Effector memory CD8-positive, alpha-beta T cell (primary cell): ENCODE data around the gene RASL11A.

ENCODE experiments used
- ATAC-seq: fragments of 150-1000 bp; cut with Tn5 transposase; replicated peaks from 2 replicates; pipeline ENCODE4 v1.10.0; 2021; ENCODE audit warnings: mild to moderate bottlenecking, moderate library complexity
- DNase-seq, 3 experiments: peaks; one replicate each; pipeline ENCODE4 v3.0.0; 2021
- H3K27ac Mint-ChIP-seq, 2 donors: one replicate each; pipeline ENCODE4 v1.8.0; 2022; ENCODE audit warnings: mild to moderate bottlenecking in 2 of 2, mixed read lengths in 2 of 2, moderate library complexity in 2 of 2
- H3K27me3 Mint-ChIP-seq, 2 donors: one replicate each; pipeline ENCODE4 v1.8.0; 2022; ENCODE audit warnings: mixed read lengths in 2 of 2
- H3K36me3 Mint-ChIP-seq: one replicate; pipeline ENCODE4 v1.8.0; 2022; ENCODE audit warnings: mild to moderate bottlenecking, moderate library complexity, mixed read lengths; ENCODE audit not compliant: insufficient read depth
- H3K4me1 Mint-ChIP-seq, 2 donors: one replicate each; pipeline ENCODE4 v1.8.0; 2022; ENCODE audit warnings: low read depth in 2 of 2, mixed read lengths in 2 of 2
- H3K4me3 Mint-ChIP-seq, 2 donors: one replicate each; pipeline ENCODE4 v1.8.0; 2022; ENCODE audit warnings: mild to moderate bottlenecking in 2 of 2, mixed read lengths in 2 of 2, moderate library complexity in 2 of 2
- H3K9me3 Mint-ChIP-seq, 2 donors: one replicate each; pipeline ENCODE4 v1.8.0; 2022; ENCODE audit warnings: mixed read lengths in 2 of 2

RASL11A gene

DNA sequence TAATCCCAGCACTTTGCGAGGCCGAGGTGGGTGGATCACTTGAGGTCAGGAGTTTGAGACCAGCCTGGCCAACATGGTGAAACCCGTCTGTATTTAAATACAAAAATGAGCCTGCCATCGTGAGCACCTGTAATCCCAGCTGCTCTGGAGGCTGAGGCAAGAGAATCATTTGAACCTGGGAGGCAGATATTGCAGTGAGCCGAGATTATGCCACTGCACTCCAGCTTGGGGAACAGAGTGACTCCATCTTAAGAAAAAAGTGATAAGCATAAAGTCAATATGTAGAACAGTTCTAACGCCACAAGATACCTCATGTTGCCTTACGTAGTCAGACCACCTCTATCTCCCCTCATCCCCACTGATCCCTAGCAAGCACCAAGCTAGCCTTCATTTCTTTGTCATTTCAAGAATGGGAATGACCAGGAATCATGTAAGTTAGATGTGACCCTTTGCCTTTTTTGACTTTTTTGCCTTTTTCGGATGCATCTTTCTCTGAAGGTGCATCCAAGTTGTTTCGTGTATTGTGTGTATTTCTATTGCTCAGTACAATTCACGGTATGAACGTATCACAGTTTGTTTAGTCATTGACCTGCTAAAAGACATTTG, 12.9 kb upstream of the RASL11A start:
- no peak overlapping the region for H3K4me3 Mint-ChIP-seq
- H3K36me3 Mint-ChIP-seq: peaks cover 72% of the 10 kb centered on the region
- DNase-seq: no peak
- no peak for ATAC-seq
- no peaks in the 10 kb centered on the region for H3K9me3 Mint-ChIP-seq
- peak overlapping the region in 1 of 2 donors; percentile 72 for H3K27ac Mint-ChIP-seq
- H3K27me3 Mint-ChIP-seq: no peaks in the 10 kb centered on the region
- H3K4me1 Mint-ChIP-seq: peaks cover 33 to 44% of the 10 kb centered on the region in 2 donors

DNA sequence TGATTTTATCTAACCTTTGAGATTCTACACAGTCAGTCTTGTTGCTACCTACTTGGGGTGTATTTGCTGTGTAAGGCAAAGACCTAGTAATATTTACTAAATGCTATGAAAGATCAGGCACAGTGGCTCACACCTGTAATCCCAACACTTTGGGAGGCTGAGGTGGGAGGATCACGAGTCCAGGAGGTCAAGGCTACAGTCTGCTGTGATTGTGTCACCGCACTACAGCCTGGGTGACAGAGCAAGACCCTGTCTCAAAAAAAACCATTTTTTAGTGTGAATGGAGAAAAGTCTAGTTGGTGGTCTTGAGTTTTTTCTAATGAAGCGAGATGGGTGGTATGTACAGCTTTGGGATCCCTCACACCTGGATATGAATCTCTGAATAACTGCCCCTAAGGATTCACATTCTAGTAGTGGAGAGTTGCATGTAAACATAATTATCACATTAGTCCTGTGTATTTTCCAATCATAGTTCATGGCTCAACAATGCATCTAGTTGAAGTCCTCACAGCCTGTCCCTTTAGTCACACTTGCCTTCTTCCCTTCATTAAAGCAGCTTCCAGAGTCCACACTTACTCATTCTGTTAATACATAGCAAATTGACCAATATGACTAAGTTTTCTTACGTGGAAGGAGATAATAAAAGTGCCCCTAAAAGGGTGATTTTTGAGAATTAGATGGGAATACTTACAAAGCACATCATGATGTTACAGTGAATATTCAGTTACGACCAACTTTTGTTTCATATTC, 11.8 kb upstream of the RASL11A start:
- Mint-ChIP-seq H3K27me3 (no peaks in the 10 kb centered on the region), H3K4me1 (peaks cover 23 to 35% of the 10 kb centered on the region in 2 donors), H3K4me3 (no peak overlapping the region), H3K27ac (peak overlapping the region; percentile 72 to 91), H3K9me3 (no peaks in the 10 kb centered on the region), H3K36me3 (peaks cover 62% of the 10 kb centered on the region)
- ATAC-seq: no peak
- no peak for DNase-seq

DNA sequence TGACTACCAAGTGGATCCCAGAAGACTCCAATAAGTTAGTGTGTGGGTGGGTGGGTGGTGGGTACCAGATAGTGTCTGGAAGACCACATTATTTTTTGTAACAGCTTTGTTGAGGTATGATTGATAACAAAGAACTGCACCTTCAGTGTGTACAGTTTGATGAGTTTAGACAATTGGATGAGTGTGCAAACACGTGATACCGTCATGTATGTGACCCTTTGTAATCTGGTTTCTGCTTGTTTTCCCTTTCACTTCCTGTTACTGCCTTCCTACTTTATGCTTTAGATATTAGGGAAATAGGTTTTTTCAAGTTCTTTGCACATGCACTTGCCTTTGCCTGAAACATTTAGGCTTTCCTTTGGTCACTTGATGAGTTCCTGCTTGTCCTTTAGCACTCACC, 10.8 kb upstream of the RASL11A start:
- peaks cover 20 to 27% of the 10 kb centered on the region in 2 donors for H3K4me1 Mint-ChIP-seq
- H3K4me3 Mint-ChIP-seq: no peak overlapping the region

DNA sequence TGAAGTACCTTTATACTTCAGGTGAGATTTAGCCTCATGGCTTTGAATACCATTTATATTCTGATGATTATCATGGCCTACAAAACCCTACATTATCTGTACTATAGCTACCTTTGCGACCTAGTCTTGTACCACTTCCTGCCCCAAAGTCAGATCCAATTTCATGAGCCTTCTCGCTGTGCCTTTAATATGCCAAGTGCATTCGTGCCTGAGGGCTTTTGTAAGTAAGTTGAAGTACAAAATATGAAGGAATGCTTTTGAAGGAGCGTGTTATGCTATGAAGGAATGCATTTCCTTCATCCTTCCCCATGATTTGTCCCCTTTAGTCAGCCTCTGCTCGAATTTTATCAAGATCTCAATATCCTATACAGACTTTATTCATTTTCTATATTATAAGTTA, 9.2 kb upstream of the RASL11A start:
- DNase-seq: no peak
- H3K4me3 Mint-ChIP-seq: no peak overlapping the region
- H3K4me1 Mint-ChIP-seq: peaks cover 20 to 24% of the 10 kb centered on the region in 2 donors
- peak; percentile 49 for ATAC-seq
- H3K27ac Mint-ChIP-seq: peak overlapping the region; percentile 26 to 91
- no peaks in the 10 kb centered on the region for H3K27me3 Mint-ChIP-seq
- no peaks in the 10 kb centered on the region for H3K9me3 Mint-ChIP-seq
- peaks cover 44% of the 10 kb centered on the region for H3K36me3 Mint-ChIP-seq

More for the DNA sequence above, 10.8 kb upstream of the RASL11A start:
- peak; percentile 18 for ATAC-seq
- Mint-ChIP-seq H3K36me3 (peaks cover 57% of the 10 kb centered on the region), H3K27ac (peak overlapping the region; percentile 59 to 91), H3K27me3 (no peaks in the 10 kb centered on the region), H3K9me3 (no peaks in the 10 kb centered on the region)
- DNase-seq: no peak

DNA sequence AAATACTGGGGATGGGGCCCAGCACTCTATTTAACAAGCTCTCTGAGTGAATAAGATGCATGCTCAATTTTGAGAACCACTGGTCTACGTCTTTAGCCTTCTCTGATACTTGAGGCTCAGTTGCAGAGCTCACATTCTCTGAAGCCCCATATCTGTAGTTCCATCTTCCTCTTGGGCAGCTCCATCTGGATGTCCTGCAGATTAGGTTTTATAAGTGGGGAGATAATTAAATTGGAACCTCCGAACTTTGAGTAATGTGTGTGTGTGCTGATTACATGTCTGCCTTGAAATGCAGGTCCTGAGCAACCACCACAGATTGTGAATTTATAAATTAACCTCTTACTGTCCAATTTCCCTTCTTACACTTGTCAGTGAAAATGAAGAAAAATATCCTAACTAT, 7.2 kb upstream of the RASL11A start:
- Mint-ChIP-seq H3K27ac (no peak overlapping the region), H3K9me3 (no peaks in the 10 kb centered on the region), H3K4me1 (peaks cover 20 to 24% of the 10 kb centered on the region in 2 donors), H3K36me3 (peaks cover 24% of the 10 kb centered on the region), H3K4me3 (no peak overlapping the region), H3K27me3 (no peaks in the 10 kb centered on the region)
- ATAC-seq (no peak), DNase-seq (no peak)

DNA sequence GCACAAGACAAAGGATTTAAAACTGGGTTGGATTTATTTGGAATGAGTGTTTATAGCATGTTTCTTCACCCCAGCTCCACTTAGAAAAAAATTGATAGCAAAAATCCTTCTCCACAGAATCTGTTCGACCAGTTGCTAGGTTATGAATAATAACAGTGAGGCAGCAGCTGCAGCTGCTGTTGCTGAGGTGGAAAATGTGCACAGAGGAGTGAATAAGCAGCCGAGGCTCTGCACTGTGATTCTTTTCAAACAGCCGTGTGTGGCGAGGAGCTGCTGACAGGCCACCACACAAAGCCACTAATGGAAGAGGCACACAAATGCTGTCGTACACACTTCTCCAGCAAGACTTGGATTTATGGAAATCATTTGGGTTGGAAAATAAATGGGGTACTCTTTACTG, 6.4 kb upstream of the RASL11A start:
- Mint-ChIP-seq H3K4me3 (no peak overlapping the region), H3K27me3 (no peaks in the 10 kb centered on the region), H3K36me3 (peaks cover 20% of the 10 kb centered on the region), H3K27ac (peak overlapping the region in 1 of 2 donors; percentile 67), H3K9me3 (no peaks in the 10 kb centered on the region), H3K4me1 (peaks cover 15 to 17% of the 10 kb centered on the region in 2 donors)
- no peak for DNase-seq
- ATAC-seq: no peak

GRCh38 chr13:27264648-27265047, 6.0 kb upstream of the RASL11A start:
- DNase-seq (no peak), ATAC-seq (no peak)
- Mint-ChIP-seq H3K27me3 (no peaks in the 10 kb centered on the region), H3K36me3 (peaks cover 17% of the 10 kb centered on the region), H3K4me3 (no peak overlapping the region), H3K27ac (peak overlapping the region in 1 of 2 donors; percentile 67), H3K4me1 (peaks cover 12 to 15% of the 10 kb centered on the region in 2 donors), H3K9me3 (no peaks in the 10 kb centered on the region)

- Mint-ChIP-seq H3K27me3 (peaks cover 7% of the 10 kb centered on the region in 2 donors), H3K4me1 (peaks cover 14 to 17% of the 10 kb centered on the region in 2 donors), H3K9me3 (no peaks in the 10 kb centered on the region), H3K4me3 (no peak overlapping the region), H3K36me3 (peaks cover 20% of the 10 kb centered on the region), H3K27ac (no peak overlapping the region)
- DNase-seq (no peak), ATAC-seq (no peak)
Measured at GRCh38 chr13:27266917-27267316, 3.7 kb upstream of the RASL11A start.

GRCh38 chr13:27267596-27267995, 3.0 kb upstream of the RASL11A start:
- Mint-ChIP-seq H3K9me3 (no peaks in the 10 kb centered on the region), H3K36me3 (peaks cover 16% of the 10 kb centered on the region), H3K4me3 (no peak overlapping the region)

DNA sequence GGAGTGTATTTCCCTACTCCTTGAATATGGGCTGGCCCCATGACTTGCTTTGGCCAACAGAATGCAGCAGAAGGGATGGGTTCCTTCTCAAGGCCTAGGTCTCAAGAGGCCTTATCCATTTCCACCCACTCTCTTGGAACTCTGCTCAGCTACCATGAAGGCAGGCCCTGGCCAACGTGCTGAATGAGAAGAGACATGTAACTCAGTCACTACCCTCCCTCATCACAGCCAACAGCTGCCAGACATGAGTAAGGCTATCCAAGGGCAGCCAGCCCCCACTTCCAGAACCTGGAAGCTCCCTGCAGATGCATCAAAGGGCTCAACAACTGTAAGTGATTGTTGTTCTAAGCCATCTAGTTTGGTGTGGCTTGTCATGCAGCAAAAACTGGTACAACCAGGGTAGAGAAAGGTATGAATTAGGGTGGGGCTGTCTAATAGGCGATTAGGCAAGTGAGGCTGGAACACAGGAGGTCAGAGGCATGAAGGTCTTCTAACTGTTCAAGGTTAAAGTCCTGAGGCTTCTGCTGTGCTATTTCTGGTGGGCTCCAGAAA, 1.4 kb upstream of the RASL11A start:
- H3K4me1 Mint-ChIP-seq: peaks cover 11 to 13% of the 10 kb centered on the region in 2 donors
- H3K4me3 Mint-ChIP-seq: no peak overlapping the region
- H3K27me3 Mint-ChIP-seq: peaks cover 12 to 17% of the 10 kb centered on the region in 2 donors
- no peak for ATAC-seq
- H3K27ac Mint-ChIP-seq: no peak overlapping the region
- H3K9me3 Mint-ChIP-seq: no peaks in the 10 kb centered on the region
- DNase-seq: no peak
- H3K36me3 Mint-ChIP-seq: peaks cover 14% of the 10 kb centered on the region

More at GRCh38 chr13:27267596-27267995, 3.0 kb upstream of the RASL11A start:
- ATAC-seq: no peak
- Mint-ChIP-seq H3K4me1 (peaks cover 12 to 16% of the 10 kb centered on the region in 2 donors), H3K27me3 (peaks cover 7% of the 10 kb centered on the region in 2 donors), H3K27ac (no peak overlapping the region)
- DNase-seq: no peak

DNA sequence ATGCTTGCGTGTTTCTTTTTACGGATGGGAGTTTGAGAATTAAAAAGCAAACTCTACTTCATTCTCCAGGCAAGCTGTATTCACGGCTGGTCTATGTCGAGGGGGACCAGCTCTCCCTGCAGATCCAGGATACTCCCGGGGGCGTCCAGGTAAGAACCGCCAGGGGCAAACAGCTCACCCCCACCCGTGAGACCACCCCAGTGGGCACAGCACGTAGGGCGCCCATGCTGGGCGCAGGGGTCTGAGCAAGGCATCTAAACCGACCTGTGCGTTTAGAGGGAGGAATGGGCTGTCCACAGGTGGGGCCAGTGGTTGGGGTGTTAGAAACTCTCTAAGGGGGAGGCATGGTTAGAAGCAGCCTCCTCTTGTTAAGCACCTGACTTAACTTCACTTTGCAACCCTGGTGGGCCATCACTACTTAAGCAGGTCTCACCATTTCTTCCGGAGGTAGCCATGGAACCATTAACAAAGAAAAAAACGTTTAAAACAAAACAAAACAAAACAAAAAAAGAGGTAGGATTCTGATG, 1.0 kb downstream of the RASL11A start:
- H3K4me3 Mint-ChIP-seq: peak overlapping the region; percentile 84 to 85
- peaks cover 9 to 13% of the 10 kb centered on the region in 2 donors for H3K4me1 Mint-ChIP-seq
- no peaks in the 10 kb centered on the region for H3K9me3 Mint-ChIP-seq
- ATAC-seq: no peak
- H3K27me3 Mint-ChIP-seq: peaks cover 29 to 41% of the 10 kb centered on the region in 2 donors
- peak overlapping the region; percentile 59 to 86 for H3K27ac Mint-ChIP-seq
- DNase-seq: no peak
- H3K36me3 Mint-ChIP-seq: peaks cover 8% of the 10 kb centered on the region

GRCh38 chr13:27273658-27274425, 3.2 kb downstream of the RASL11A start:
- H3K9me3 Mint-ChIP-seq: no peaks in the 10 kb centered on the region
- H3K36me3 Mint-ChIP-seq: peaks cover 8% of the 10 kb centered on the region
- no peak overlapping the region for H3K4me3 Mint-ChIP-seq
- ATAC-seq (no peak), DNase-seq (no peak)
- H3K27me3 Mint-ChIP-seq: peaks cover 34 to 41% of the 10 kb centered on the region in 2 donors
- no peak overlapping the region for H3K27ac Mint-ChIP-seq
- peaks cover 9 to 13% of the 10 kb centered on the region in 2 donors for H3K4me1 Mint-ChIP-seq

DNA sequence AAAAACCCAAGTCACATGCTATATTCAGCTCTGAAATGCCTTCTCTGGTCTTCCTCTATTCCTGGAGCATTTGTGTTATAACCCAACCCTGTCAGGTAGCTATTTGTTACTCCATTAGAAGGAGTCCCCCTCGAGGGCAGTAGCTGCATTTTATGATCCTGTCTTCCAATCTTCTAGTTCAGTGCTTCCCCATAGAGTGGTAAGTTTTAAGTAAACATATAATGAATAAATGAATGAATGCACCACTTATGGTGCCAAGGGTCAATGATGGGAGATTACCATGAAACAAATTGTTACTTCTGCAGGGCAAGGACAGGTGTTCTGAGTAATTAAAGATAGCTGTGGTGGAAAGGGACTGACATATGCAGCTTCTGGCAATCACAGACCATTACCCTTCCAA, 4.0 kb downstream of the RASL11A start:
- Mint-ChIP-seq H3K4me1 (peaks cover 9 to 13% of the 10 kb centered on the region in 2 donors), H3K4me3 (no peak overlapping the region), H3K9me3 (no peaks in the 10 kb centered on the region), H3K36me3 (peaks cover 8% of the 10 kb centered on the region), H3K27ac (no peak overlapping the region), H3K27me3 (peaks cover 40 to 47% of the 10 kb centered on the region in 2 donors)
- ATAC-seq (no peak), DNase-seq (no peak)
